ENCODE measurements around the gene NAA50. TPM values are rescaled to one million over a fixed set of nuclear protein-coding genes. Genes with fewer than 3 reads are reported as not detected.

NAA50 gene
- total RNA-seq, 1 experiment from 2014 or later: 156 TPM

GRCh38 chr3:113747283-113748046, 1.4 kb upstream of the NAA50 start:
- H3K4me1 Mint-ChIP-seq (ENCODE audit: low read depth, unreplicated experiment): peaks cover 21% of the 10 kb centered on the region
- peak overlapping the region; percentile 100 for H3K4me3 Mint-ChIP-seq (ENCODE audit: low read depth, unreplicated experiment)
- H3K9me3 Mint-ChIP-seq (ENCODE audit: low read depth, unreplicated experiment): no peaks in the 10 kb centered on the region
- peaks cover 43% of the 10 kb centered on the region for H3K36me3 Mint-ChIP-seq (ENCODE audit: insufficient read depth, unreplicated experiment)
- CTCF ChIA-PET: interaction anchor here (0.5 to 1.3 kb wide), 3 partner anchors 11 to 97 kb away, joined by 3 read pairs; no protein-coding TSS in a partner anchor
- intact Hi-C loops (cut with micrococcal nuclease; ENCODE audit: unreplicated experiment): no loop called here
- peak overlapping the region; percentile 97 for H3K27ac Mint-ChIP-seq (ENCODE audit: unreplicated experiment)
- TSS peak; percentile 40 for BruUV-seq (replicated peaks)
- TF ChIP-seq CTCF (IDR thresholded peaks at IDR 0.05; ENCODE audit: unreplicated experiment): no peak
- H3K27me3 Mint-ChIP-seq (ENCODE audit: unreplicated experiment): no peaks in the 10 kb centered on the region
- DNase-seq: no peak

- H3K9me3 Mint-ChIP-seq (ENCODE audit: low read depth, unreplicated experiment): no peaks in the 10 kb centered on the region
- BruUV-seq (replicated peaks): no TSS peak
- H3K4me3 Mint-ChIP-seq (ENCODE audit: low read depth, unreplicated experiment): peak within 1 kb of the TSS; percentile 100
- CTCF ChIA-PET: interaction anchor here (0.5 to 1.3 kb wide), 4 partner anchors 10 to 158 kb away, joined by 3 read pairs; no protein-coding TSS in a partner anchor
- TF ChIP-seq CTCF (IDR thresholded peaks at IDR 0.05; ENCODE audit: unreplicated experiment): no peak
- no peaks in the 10 kb centered on the region for H3K27me3 Mint-ChIP-seq (ENCODE audit: unreplicated experiment)
- H3K27ac Mint-ChIP-seq (ENCODE audit: unreplicated experiment): peak within 1 kb of the TSS; percentile 97
- intact Hi-C loops (cut with micrococcal nuclease; ENCODE audit: unreplicated experiment): no loop called here
- peaks cover 24% of the 10 kb centered on the region for H3K4me1 Mint-ChIP-seq (ENCODE audit: low read depth, unreplicated experiment)
- H3K36me3 Mint-ChIP-seq (ENCODE audit: insufficient read depth, unreplicated experiment): peaks cover 43% of the 10 kb centered on the region
- DNase-seq: peak; percentile 85
Observed at GRCh38 chr3:113746548-113747282, 666 bp upstream of the NAA50 start, which contains the start of gene ATP6V1A. TSS of gene ATP6V1A (plus strand) at chr3:113747035. CDS start at chr3:113778754, 31,719 bp downstream.

- H3K27me3 Mint-ChIP-seq (ENCODE audit: unreplicated experiment): no peaks in the 10 kb centered on the region
- DNase-seq: peak; percentile 76
- CTCF ChIA-PET: interaction anchor here (0.6 to 1.6 kb wide), 10 partner anchors 9 to 297 kb away, joined by 4 to 21 read pairs (median 6); partner anchors contain the start of gene GRAMD1C
- H3K4me3 Mint-ChIP-seq (ENCODE audit: low read depth, unreplicated experiment): peak overlapping the region; percentile 100
- intact Hi-C loops (cut with micrococcal nuclease; ENCODE audit: unreplicated experiment): loop anchor here (5.0 kb wide), 1 partner anchor 248 kb away; no protein-coding TSS in a partner anchor
- BruUV-seq (replicated peaks): no TSS peak
- peak overlapping the region; percentile 97 for H3K27ac Mint-ChIP-seq (ENCODE audit: unreplicated experiment)
- TF ChIP-seq CTCF (IDR thresholded peaks at IDR 0.05; ENCODE audit: unreplicated experiment): no peak
- no peaks in the 10 kb centered on the region for H3K9me3 Mint-ChIP-seq (ENCODE audit: low read depth, unreplicated experiment)
- H3K4me1 Mint-ChIP-seq (ENCODE audit: low read depth, unreplicated experiment): peaks cover 34% of the 10 kb centered on the region
- H3K36me3 Mint-ChIP-seq (ENCODE audit: insufficient read depth, unreplicated experiment): peaks cover 43% of the 10 kb centered on the region
Observed at GRCh38 chr3:113744941-113745755, 901 bp downstream of the NAA50 start.
